ENCODE measurements around the gene PCP2. TPM values are rescaled to one million over a fixed set of nuclear protein-coding genes. Genes with fewer than 3 reads are reported as not detected.

Gene PCP2
- total and polyA plus RNA-seq, 2 donors from 2014 or later, result 6.1 to 8.9 TPM

- FAIRE-seq (no peak), DNase-seq (no peak)
- peaks cover 0 to 8% (median 0%) of the 10 kb centered on the region in 3 donors for H3K4me1 ChIP-seq (ENCODE audit: control insufficient read depth in 2 of 3, insufficient read depth in 2 of 3, low read depth in 1 of 3, low read length in 3 of 3)
- no peaks in the 10 kb centered on the region for H3K36me3 ChIP-seq (ENCODE audit: control insufficient read depth in 2 of 3, insufficient read depth in 3 of 3, low read length in 3 of 3)
- peaks cover 0 to 4% (median 0%) of the 10 kb centered on the region in 3 donors for H3K9me3 ChIP-seq (ENCODE audit: control insufficient read depth in 2 of 3, insufficient read depth in 1 of 3, low read length in 3 of 3)
- H3K27ac ChIP-seq (ENCODE audit: low read depth in 2 of 2, low read length in 2 of 2), result no peak overlapping the region
- no peaks in the 10 kb centered on the region for H3K27me3 ChIP-seq (ENCODE audit: control insufficient read depth, insufficient read depth, low read length)
- no peak overlapping the region for H3K9ac ChIP-seq (ENCODE audit: low read length in 3 of 3)
- TF ChIP-seq, protein P1, sequence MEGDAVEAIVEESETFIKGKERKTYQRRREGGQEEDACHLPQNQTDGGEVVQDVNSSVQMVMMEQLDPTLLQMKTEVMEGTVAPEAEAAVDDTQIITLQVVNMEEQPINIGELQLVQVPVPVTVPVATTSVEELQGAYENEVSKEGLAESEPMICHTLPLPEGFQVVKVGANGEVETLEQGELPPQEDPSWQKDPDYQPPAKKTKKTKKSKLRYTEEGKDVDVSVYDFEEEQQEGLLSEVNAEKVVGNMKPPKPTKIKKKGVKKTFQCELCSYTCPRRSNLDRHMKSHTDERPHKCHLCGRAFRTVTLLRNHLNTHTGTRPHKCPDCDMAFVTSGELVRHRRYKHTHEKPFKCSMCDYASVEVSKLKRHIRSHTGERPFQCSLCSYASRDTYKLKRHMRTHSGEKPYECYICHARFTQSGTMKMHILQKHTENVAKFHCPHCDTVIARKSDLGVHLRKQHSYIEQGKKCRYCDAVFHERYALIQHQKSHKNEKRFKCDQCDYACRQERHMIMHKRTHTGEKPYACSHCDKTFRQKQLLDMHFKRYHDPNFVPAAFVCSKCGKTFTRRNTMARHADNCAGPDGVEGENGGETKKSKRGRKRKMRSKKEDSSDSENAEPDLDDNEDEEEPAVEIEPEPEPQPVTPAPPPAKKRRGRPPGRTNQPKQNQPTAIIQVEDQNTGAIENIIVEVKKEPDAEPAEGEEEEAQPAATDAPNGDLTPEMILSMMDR (IDR thresholded peaks at IDR 0.05; ENCODE audit: borderline replicate concordance, extremely low read depth, insufficient read depth), result no peak
- intact Hi-C loops (cut with DNase I), result no loop called here
- no peak overlapping the region for H3K4me3 ChIP-seq (ENCODE audit: low read length in 3 of 3)
Observed at GRCh38 chr19:7677669-7678311, 44.3 kb upstream of the PCP2 start.

DNA sequence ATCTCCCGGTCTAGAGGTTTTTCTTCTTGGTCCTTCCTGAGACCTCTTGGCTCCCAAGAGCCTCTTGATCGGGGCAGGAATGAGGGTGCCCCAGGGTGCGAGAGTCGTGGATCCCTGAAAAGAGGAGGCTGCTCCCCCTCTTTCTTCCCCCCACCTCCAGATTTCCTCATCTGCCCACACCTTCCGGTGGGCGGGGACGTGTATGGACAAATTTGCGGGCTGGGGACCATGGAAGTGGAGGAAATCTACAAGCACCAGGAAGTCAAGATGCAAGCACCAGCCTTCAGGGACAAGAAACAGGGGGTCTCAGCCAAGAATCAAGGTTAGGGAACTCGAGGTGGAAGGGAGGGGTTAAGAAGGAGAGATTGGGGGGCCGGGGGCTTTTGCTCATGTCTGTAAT, 43.3 kb upstream of the PCP2 start, which contains the start of gene MCEMP1:
MCEMP1 (plus strand) TSS at position 237 of the 400 bp plus-strand sequence; CDS start at position 268, 31 bp downstream.
- peaks cover 0 to 4% (median 0%) of the 10 kb centered on the region in 3 donors for H3K9me3 ChIP-seq (ENCODE audit: control insufficient read depth in 2 of 3, insufficient read depth in 1 of 3, low read length in 3 of 3)
- TF ChIP-seq, protein P1 (IDR thresholded peaks at IDR 0.05; ENCODE audit: borderline replicate concordance, extremely low read depth, insufficient read depth), result no peak
- H3K36me3 ChIP-seq (ENCODE audit: control insufficient read depth in 2 of 3, insufficient read depth in 3 of 3, low read length in 3 of 3), result no peaks in the 10 kb centered on the region
- no peak within 1 kb of the TSS for H3K27ac ChIP-seq (ENCODE audit: low read depth in 2 of 2, low read length in 2 of 2)
- FAIRE-seq, result no peak
- H3K4me1 ChIP-seq (ENCODE audit: control insufficient read depth in 2 of 3, insufficient read depth in 2 of 3, low read depth in 1 of 3, low read length in 3 of 3), result peaks cover 0 to 6% (median 0%) of the 10 kb centered on the region in 3 donors
- DNase-seq, result no peak
- H3K9ac ChIP-seq (ENCODE audit: low read length in 3 of 3), result no peak within 1 kb of the TSS
- intact Hi-C loops (cut with DNase I), result no loop called here
- H3K4me3 ChIP-seq (ENCODE audit: low read length in 3 of 3), result no peak within 1 kb of the TSS
- no peaks in the 10 kb centered on the region for H3K27me3 ChIP-seq (ENCODE audit: control insufficient read depth, insufficient read depth, low read length)

DNA sequence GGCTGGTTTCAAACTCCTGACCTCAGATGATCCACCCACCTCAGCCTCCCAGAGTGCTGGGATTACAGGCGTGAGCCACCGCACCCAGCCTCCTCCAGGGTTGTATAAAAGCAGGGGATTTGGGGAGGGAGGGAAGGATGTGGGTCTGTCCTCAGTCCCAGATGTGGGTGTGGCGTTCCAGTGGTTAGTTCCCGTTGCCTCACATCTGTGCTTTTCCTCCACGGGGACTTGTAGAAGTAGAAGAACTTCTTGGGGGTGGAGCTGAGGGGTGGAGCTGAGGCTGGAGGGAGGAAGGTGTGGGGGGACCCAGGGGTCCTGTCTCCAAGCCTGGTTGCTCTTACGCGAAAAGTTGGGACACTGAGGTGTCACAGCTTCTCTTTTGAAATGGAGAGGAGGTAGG, 42.9 kb upstream of the PCP2 start:
- H3K27ac ChIP-seq (ENCODE audit: low read depth in 2 of 2, low read length in 2 of 2), result no peak overlapping the region
- H3K36me3 ChIP-seq (ENCODE audit: control insufficient read depth in 2 of 3, insufficient read depth in 3 of 3, low read length in 3 of 3), result no peaks in the 10 kb centered on the region
- H3K4me3 ChIP-seq (ENCODE audit: low read length in 3 of 3), result no peak overlapping the region
- FAIRE-seq (no peak), DNase-seq (no peak)
- H3K9me3 ChIP-seq (ENCODE audit: control insufficient read depth in 2 of 3, insufficient read depth in 1 of 3, low read length in 3 of 3), result peaks cover 0 to 4% (median 0%) of the 10 kb centered on the region in 3 donors
- TF ChIP-seq, protein P1 (IDR thresholded peaks at IDR 0.05; ENCODE audit: borderline replicate concordance, extremely low read depth, insufficient read depth), result no peak
- no peak overlapping the region for H3K9ac ChIP-seq (ENCODE audit: low read length in 3 of 3)
- H3K4me1 ChIP-seq (ENCODE audit: control insufficient read depth in 2 of 3, insufficient read depth in 2 of 3, low read depth in 1 of 3, low read length in 3 of 3), result peaks cover 0 to 5% (median 0%) of the 10 kb centered on the region in 3 donors
- intact Hi-C loops (cut with DNase I), result no loop called here
- no peaks in the 10 kb centered on the region for H3K27me3 ChIP-seq (ENCODE audit: control insufficient read depth, insufficient read depth, low read length)
